Liver (tissue), 3 donors: ENCODE data around the gene DHRS12.

Source experiments
- CTCF ChIP-seq: fragments of 150-350 bp; IDR thresholded peaks from 2 replicates; pipeline ENCODE4 v1.5.1; 2017; ENCODE audit warnings: improper control_type of control experiment, low read depth, low read length; ENCODE audit not compliant: missing input control
- EGR1 ChIP-seq, 2 donors: IDR thresholded peaks; 2 replicates each; pipeline ENCODE4 v1.6.1; 2016 to 2018; ENCODE audit warnings: antibody characterized with exemption in 2 of 2, low read depth in 2 of 2
- FOXA2 ChIP-seq: IDR thresholded peaks from 2 replicates; pipeline ENCODE4 v1.6.1; 2016; ENCODE audit warnings: antibody characterized with exemption
- MAX ChIP-seq: IDR thresholded peaks from 2 replicates; pipeline ENCODE4 v1.6.1; 2016; ENCODE audit warnings: antibody characterized with exemption
- REST ChIP-seq: IDR thresholded peaks from 2 replicates; pipeline ENCODE4 v1.6.1; 2016; ENCODE audit warnings: antibody characterized with exemption, mild to moderate bottlenecking
- SP1 ChIP-seq: IDR thresholded peaks from 2 replicates; pipeline ENCODE4 v1.6.1; 2018; ENCODE audit warnings: antibody characterized with exemption, mild to moderate bottlenecking
- donor health status: healthy.
- donor health status: healthy.

DNA sequence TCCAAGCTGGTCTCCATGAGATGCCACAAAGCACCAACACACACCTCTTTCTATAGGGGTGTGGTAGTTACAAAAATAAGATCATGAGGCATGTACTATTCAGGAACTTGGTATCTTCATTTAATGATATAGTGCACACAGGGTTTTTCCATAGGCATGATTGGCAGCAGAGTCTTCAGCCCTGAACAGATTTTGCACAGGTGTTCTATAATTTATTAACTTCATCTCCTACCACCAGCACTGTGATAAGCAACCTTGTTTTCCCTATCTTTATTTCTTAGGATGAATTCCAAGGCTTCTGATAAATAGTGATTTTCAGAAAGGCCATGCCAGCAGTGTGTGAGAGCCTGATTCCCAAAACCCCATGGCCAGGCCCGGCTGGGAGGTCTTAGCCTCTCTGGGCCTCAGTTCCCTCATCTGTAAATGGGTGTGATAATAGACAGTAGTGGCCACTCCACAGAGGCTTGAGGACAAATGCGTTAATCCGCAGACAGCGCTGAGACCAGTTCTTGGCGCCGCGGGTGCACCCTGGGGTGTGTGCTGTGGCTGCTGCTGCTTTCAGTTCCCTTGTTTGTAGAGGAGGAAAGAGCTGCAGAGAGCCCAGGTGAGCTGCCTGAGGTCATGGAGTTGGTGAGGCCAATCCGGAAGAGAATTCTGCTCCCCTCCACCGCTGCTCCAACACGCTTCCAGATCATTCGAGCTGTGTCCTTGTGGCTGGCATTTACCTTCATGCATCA, 33.1 kb downstream of the DHRS12 start:
- TF ChIP-seq MAX (no peak), CTCF (no peak), FOXA2 (no peak), REST (no peak), SP1 (no peak), EGR1 (IDR thresholded peaks at IDR 0.05; ENCODE audit: low read depth in 2 of 2) (no peak)
